HEK293T (cell line): Measurements from ENCODE around the gene BPI.

Experiments used
- BHLHE40 ChIP-seq: fragments of 450-650 bp; IDR thresholded peaks from 2 replicates; pipeline ENCODE4 v1.6.1; 2016; ENCODE audit warnings: mild to moderate bottlenecking, moderate library complexity, borderline replicate concordance
- CTBP1 ChIP-seq: fragments of 450-650 bp; IDR thresholded peaks from 2 replicates; pipeline ENCODE4 v1.6.1; 2016; ENCODE audit warnings: borderline replicate concordance
- ELF4 ChIP-seq: fragments of 450-650 bp; IDR thresholded peaks from 2 replicates; pipeline ENCODE4 v1.6.1; 2017; ENCODE audit warnings: antibody characterized with exemption
- FOXA1 ChIP-seq: fragments of 450-650 bp; IDR thresholded peaks from 2 replicates; pipeline ENCODE4 v1.6.1; 2016; ENCODE audit warnings: mild to moderate bottlenecking
- FOXM1 ChIP-seq: fragments of 450-650 bp; IDR thresholded peaks from 2 replicates; pipeline ENCODE4 v1.6.1; 2017; ENCODE audit warnings: mild to moderate bottlenecking, borderline replicate concordance
- HDGF ChIP-seq: fragments of 450-650 bp; IDR thresholded peaks from 2 replicates; pipeline ENCODE4 v1.6.1; 2017; ENCODE audit warnings: antibody characterized with exemption, borderline replicate concordance
- L3MBTL2 ChIP-seq: fragments of 450-650 bp; conservative IDR thresholded peaks from 2 replicates; pipeline ENCODE4 v1.6.1; 2016; ENCODE audit warnings: mild to moderate bottlenecking
- LEF1 ChIP-seq: fragments of 450-650 bp; IDR thresholded peaks from 2 replicates; pipeline ENCODE4 v1.6.1; 2017; ENCODE audit warnings: mild to moderate bottlenecking, borderline replicate concordance
- PKNOX1 ChIP-seq: fragments of 450-650 bp; IDR thresholded peaks from 2 replicates; pipeline ENCODE4 v1.6.1; 2016
- SP1 ChIP-seq: fragments of 450-650 bp; IDR thresholded peaks from 2 replicates; pipeline ENCODE4 v1.6.1; 2017
- SUZ12 ChIP-seq: fragments of 450-650 bp; IDR thresholded peaks from 2 replicates; pipeline ENCODE4 v1.6.1; 2016; ENCODE audit warnings: mild to moderate bottlenecking
- TARDBP ChIP-seq: fragments of 450-650 bp; IDR thresholded peaks from 2 replicates; pipeline ENCODE4 v1.6.1; 2016

- no peak for TF ChIP-seq SUZ12
- no peak for TF ChIP-seq ELF4
- TF ChIP-seq SP1 = no peak
- TF ChIP-seq FOXM1 = no peak
- TF ChIP-seq BHLHE40 = no peak
- no peak for TF ChIP-seq FOXA1
- no peak for TF ChIP-seq HDGF
- TF ChIP-seq PKNOX1 = no peak
- TF ChIP-seq L3MBTL2 = no peak
- TF ChIP-seq TARDBP = no peak
- TF ChIP-seq LEF1 = no peak
- no peak for TF ChIP-seq CTBP1
These were observed 37.5 kb upstream of the BPI start for GRCh38 chr20:38266426-38266825.
